IMR-90 (cell line): ENCODE results near the gene SCNM1. TPM values are rescaled to one million over a fixed set of nuclear protein-coding genes. Genes with fewer than 3 reads are reported as not detected.
A peak's percentile ranks its signal among the peaks of the same experiment; 100 is the strongest.

Experiments
- ATAC-seq: fragments of 200-7000 bp; cut with Tn5 transposase; 2 replicates; pipeline ENCODE4 v1.9.1; 2020; ENCODE audit warnings: low read depth, mild to moderate bottlenecking, moderate library complexity
- BruUV-seq: library from RNA; stranded (reverse); fragments of 400-500 nt; replicated peaks from 2 replicates; lab custom pipeline; 2021; lab: Mats Ljungman, UMichigan
- CTCF ChIA-PET: fragments of 300-600 bp; formaldehyde crosslinking; extraction: SDS; loops from one replicate; lab custom pipeline; 2021; ENCODE audit warnings: antibody characterized with exemption; lab: Yijun Ruan, JAX
- POLR2A ChIA-PET: fragments of 300-600 bp; sonication (Branson Sonifier 250); formaldehyde crosslinking; loops from one replicate; lab custom pipeline; 2022; ENCODE audit warnings: antibody characterized with exemption; ENCODE audit not compliant: unreplicated experiment; lab: Charles Lee
- DNase-seq: peaks from one replicate; pipeline ENCODE4 v3.0.0; 2013
- H2AFZ ChIP-seq: replicated peaks from 2 replicates; pipeline ENCODE3; 2013; ENCODE audit warnings: low read length, mild to moderate bottlenecking; ENCODE audit not compliant: poor library complexity
- H2AK5ac ChIP-seq: 2 replicates; pipeline ENCODE4 v1.6.1; 2013; ENCODE audit warnings: low read depth, low read length, inconsistent platforms
- H2AK9ac ChIP-seq: replicated peaks from 2 replicates; pipeline ENCODE3; 2013; ENCODE audit warnings: mild to moderate bottlenecking, low read depth, low read length, moderate library complexity; ENCODE audit not compliant: poor library complexity
- H2BK120ac ChIP-seq: 2 replicates; pipeline ENCODE4 v1.6.1; 2013; ENCODE audit warnings: low read depth, low read length, inconsistent platforms
- H2BK15ac ChIP-seq: 3 replicates; pipeline ENCODE4 v1.6.1; 2013; ENCODE audit warnings: low read depth, low read length, inconsistent platforms
- H2BK20ac ChIP-seq: 2 replicates; pipeline ENCODE4 v1.6.1; 2013; ENCODE audit warnings: low read depth, mild to moderate bottlenecking, inconsistent platforms, low read length, moderate library complexity
- H2BK5ac ChIP-seq: 2 replicates; pipeline ENCODE4 v1.6.1; 2013; ENCODE audit warnings: mild to moderate bottlenecking, low read depth, low read length, inconsistent platforms; ENCODE audit not compliant: poor library complexity, severe bottlenecking
- H3K14ac ChIP-seq: replicated peaks from 2 replicates; pipeline ENCODE4 v1.6.1; 2013; ENCODE audit warnings: low read depth, low read length, inconsistent platforms
- H3K18ac ChIP-seq: 2 replicates; pipeline ENCODE4 v1.6.1; 2013; ENCODE audit warnings: low read depth, low read length, control low read depth
- H3K23ac ChIP-seq: 2 replicates; pipeline ENCODE4 v1.6.1; 2013; ENCODE audit warnings: low read depth, low read length, inconsistent platforms
- H3K27ac ChIP-seq: 2 replicates; pipeline ENCODE4 v1.5.1; 2013; ENCODE audit warnings: mild to moderate bottlenecking, control low read depth, low read length; ENCODE audit not compliant: insufficient read depth
- H3K27me3 ChIP-seq: 2 replicates; pipeline ENCODE4 v1.6.1; 2013; ENCODE audit warnings: low read length; ENCODE audit not compliant: control insufficient read depth, insufficient read depth
- H3K36me3 ChIP-seq: 2 replicates; pipeline ENCODE4 v1.6.1; 2013; ENCODE audit warnings: low read length, mixed read lengths; ENCODE audit not compliant: control insufficient read depth, insufficient read depth
- H3K4ac ChIP-seq: 2 replicates; pipeline ENCODE4 v1.6.1; 2013; ENCODE audit warnings: low read depth, low read length, inconsistent platforms
- H3K4me1 ChIP-seq: 2 replicates; pipeline ENCODE4 v1.6.1; 2013; ENCODE audit warnings: low read length, mixed read lengths; ENCODE audit not compliant: control insufficient read depth, insufficient read depth
- H3K4me2 ChIP-seq: 2 replicates; pipeline ENCODE4 v1.6.1; 2013; ENCODE audit warnings: low read depth, mild to moderate bottlenecking, control low read depth, low read length, moderate library complexity
- H3K4me3 ChIP-seq: 2 replicates; pipeline ENCODE4 v1.5.1; 2013; ENCODE audit warnings: low read depth, mild to moderate bottlenecking, control low read depth, low read length, moderate library complexity; ENCODE audit not compliant: insufficient read depth
- H3K56ac ChIP-seq: 2 replicates; pipeline ENCODE4 v1.6.1; 2013; ENCODE audit warnings: low read length, inconsistent platforms; ENCODE audit not compliant: insufficient read depth; ENCODE audit errors: extremely low read depth
- H3K79me1 ChIP-seq, 2 experiments: 2 replicates each; pipeline ENCODE4 v1.6.1; 2013; ENCODE audit warnings: low read length in 2 of 2, inconsistent platforms in 1 of 2, low read depth in 1 of 2
- H3K9ac ChIP-seq: 2 replicates; pipeline ENCODE4 v1.6.1; 2013; ENCODE audit warnings: low read depth, low read length, control low read depth
- H3K9me1 ChIP-seq: 2 replicates; pipeline ENCODE4 v1.6.1; 2013; ENCODE audit warnings: low read length, inconsistent platforms; ENCODE audit not compliant: insufficient read depth
- H3K9me3 ChIP-seq: 2 replicates; pipeline ENCODE4 v1.6.1; 2013; ENCODE audit warnings: low read length; ENCODE audit not compliant: control insufficient read depth, insufficient read depth
- H4K20me1 ChIP-seq: 2 replicates; pipeline ENCODE4 v1.6.1; 2013; ENCODE audit warnings: low read length, inconsistent platforms; ENCODE audit not compliant: insufficient read depth
- H4K5ac ChIP-seq: 2 replicates; pipeline ENCODE4 v1.6.1; 2013; ENCODE audit warnings: mild to moderate bottlenecking, low read depth, low read length, control low read depth
- H4K8ac ChIP-seq, 2 experiments: 2 replicates each; pipeline ENCODE4 v1.6.1; 2013; ENCODE audit warnings: low read depth in 2 of 2, low read length in 2 of 2, control low read depth in 1 of 2, inconsistent platforms in 1 of 2
- H4K91ac ChIP-seq: 2 replicates; pipeline ENCODE4 v1.6.1; 2013; ENCODE audit warnings: low read depth, low read length, inconsistent platforms; ENCODE audit not compliant: insufficient read depth
- BHLHE40 ChIP-seq: fragments of 150-350 bp; IDR thresholded peaks from 2 replicates; pipeline ENCODE4 v1.6.1; 2016; ENCODE audit warnings: mild to moderate bottlenecking, low read depth, low read length
- CEBPB ChIP-seq: IDR thresholded peaks from 2 replicates; pipeline ENCODE4 v1.6.1; 2012; ENCODE audit warnings: low read depth, low read length, improper control_type of control experiment
- CHD1 ChIP-seq: IDR thresholded peaks from 2 replicates; pipeline ENCODE4 v1.6.1; 2012; ENCODE audit warnings: low read depth, low read length, improper control_type of control experiment
- CTCF ChIP-seq: conservative IDR thresholded peaks from 2 replicates; pipeline ENCODE4 v1.5.1; 2012; ENCODE audit warnings: mild to moderate bottlenecking, low read depth, low read length, improper control_type of control experiment
- ELK1 ChIP-seq: fragments of 150-350 bp; IDR thresholded peaks from 2 replicates; pipeline ENCODE4 v1.6.1; 2016; ENCODE audit warnings: low read depth, mild to moderate bottlenecking, low read length, moderate library complexity, borderline replicate concordance
- FOS ChIP-seq: fragments of 150-350 bp; IDR thresholded peaks from 2 replicates; pipeline ENCODE4 v1.6.1; 2016; ENCODE audit warnings: low read depth, low read length
- MAFK ChIP-seq: IDR thresholded peaks from 2 replicates; pipeline ENCODE4 v1.6.1; 2012; ENCODE audit warnings: low read depth, low read length, improper control_type of control experiment
- MAZ ChIP-seq: IDR thresholded peaks from 2 replicates; pipeline ENCODE4 v1.6.1; 2012; ENCODE audit warnings: low read depth, mild to moderate bottlenecking, low read length, improper control_type of control experiment, moderate library complexity, borderline replicate concordance
- MXI1 ChIP-seq: IDR thresholded peaks from 2 replicates; pipeline ENCODE4 v1.6.1; 2012; ENCODE audit warnings: low read depth, mild to moderate bottlenecking, low read length, moderate library complexity, borderline replicate concordance
- NFE2L2 ChIP-seq: fragments of 150-350 bp; IDR thresholded peaks from 2 replicates; pipeline ENCODE4 v1.6.1; 2016; ENCODE audit warnings: low read depth, mild to moderate bottlenecking, low read length
- POLR2A ChIP-seq: IDR thresholded peaks from 2 replicates; pipeline ENCODE4 v1.6.1; 2012; ENCODE audit warnings: mild to moderate bottlenecking, low read depth, low read length
- RAD21 ChIP-seq: IDR thresholded peaks from 2 replicates; pipeline ENCODE4 v1.6.1; 2012; ENCODE audit warnings: low read length, improper control_type of control experiment
- RCOR1 ChIP-seq: IDR thresholded peaks from 2 replicates; pipeline ENCODE4 v1.6.1; 2012; ENCODE audit warnings: mild to moderate bottlenecking, low read length, improper control_type of control experiment; ENCODE audit not compliant: insufficient replicate concordance
- RFX5 ChIP-seq: IDR thresholded peaks from 2 replicates; pipeline ENCODE4 v1.8.0; 2012; ENCODE audit warnings: low read depth, mild to moderate bottlenecking, low read length, moderate library complexity
- SMC3 ChIP-seq: fragments of 150-350 bp; IDR thresholded peaks from 2 replicates; pipeline ENCODE4 v1.6.1; 2016; ENCODE audit warnings: low read depth, mild to moderate bottlenecking, antibody characterized with exemption, low read length, moderate library complexity
- USF2 ChIP-seq: fragments of 150-350 bp; IDR thresholded peaks from 2 replicates; pipeline ENCODE4 v1.6.1; 2017; ENCODE audit warnings: mild to moderate bottlenecking, antibody characterized with exemption, low read length, low read depth
- WGBS, 2 experiments: methylation state at CpG; one replicate each; pipeline versions ENCODE4 v1.1.5 to v1.1.7; 2013; ENCODE audit warnings: missing lambda C conversion rate in 2 of 2; ENCODE audit not compliant: insufficient read length in 1 of 2; ENCODE audit errors: extremely low coverage in 2 of 2; 5-methylcytosine and 5-hydroxymethylcytosine counted together
- dilution Hi-C: fragments of 300-500 bp; cut with HindIII; formaldehyde crosslinking; loops from one replicate; pipeline ENCODE4 v1.14.3; 2018; ENCODE audit warnings: low sequenced_read_pairs; ENCODE audit not compliant: unreplicated experiment
- in situ Hi-C: fragments of 300-500 bp; cut with MboI; formaldehyde crosslinking; loops from 3 replicates; pipeline ENCODE4 v1.14.3; 2019; ENCODE audit warnings: low sequenced_read_pairs, inconsistent platforms, mixed read lengths
- intact Hi-C: fragments of 100-400 bp; cut with micrococcal nuclease; formaldehyde crosslinking; loops from 2 replicates; pipeline ENCODE4 v1.10.0; 2022
- polyA plus RNA-seq, 3 experiments: library from polyadenylated mRNA; depleted of rRNA; stranded (reverse); fragments of >200 nt; gene quantifications; 2 replicates each; pipeline ENCODE4 v1.2.3, GENCODE V29; 2012; ENCODE audit warnings: low replicate concordance in 1 of 3
- total RNA-seq: library from RNA; depleted of rRNA; stranded (reverse); fragments of >200 nt; gene quantifications from 2 replicates; pipeline ENCODE4 v1.2.3, GENCODE V29; 2012

Gene SCNM1
- total and polyA plus RNA-seq, 2 of the 4 experiments (the other 2 are of a cell fraction) = 27.4 to 33.2 TPM

GRCh38 chr1:151175041-151175741, 9.2 kb downstream of the SCNM1 start:
- H2BK20ac ChIP-seq = no peak overlapping the region
- no peak overlapping the region for H3K23ac ChIP-seq
- WGBS, 2 experiments = 0% methylated on average over 1 of the region's 6 CpGs; no CpG with 5 or more reads in 1 of the 2 experiments
- H2BK120ac ChIP-seq = no peak overlapping the region
- H3K79me1 ChIP-seq = no peaks in the 10 kb centered on the region; a peak in 1 of 4 replicates
- in situ Hi-C loops (no loop called here), intact Hi-C loops (no loop called here), dilution Hi-C loops (no loop called here)
- peak overlapping the region; percentile 58 for H2AK9ac ChIP-seq
- H3K9me3 ChIP-seq = no peaks in the 10 kb centered on the region
- no peak overlapping the region for H3K4me3 ChIP-seq
- H2BK15ac ChIP-seq = no peak overlapping the region
- ChIA-PET CTCF (no interaction called here), POLR2A (no interaction called here)
- no peaks in the 10 kb centered on the region for H4K20me1 ChIP-seq
- H3K4me1 ChIP-seq = peaks cover 2% of the 10 kb centered on the region; the same call in 1 of the 2 replicates
- no peak overlapping the region for H3K4ac ChIP-seq
- H4K8ac ChIP-seq = no peak overlapping the region
- H3K27me3 ChIP-seq = no peaks in the 10 kb centered on the region
- H2AK5ac ChIP-seq = no peak overlapping the region
- H4K5ac ChIP-seq = no peak overlapping the region
- no peak overlapping the region for H3K18ac ChIP-seq
- no peak overlapping the region for H4K91ac ChIP-seq
- TF ChIP-seq POLR2A (no peak), MXI1 (no peak), FOS (no peak), RFX5 (no peak), RCOR1 (no peak), CEBPB (no peak), CTCF (no peak), MAZ (no peak), NFE2L2 (no peak), CHD1 (no peak), SMC3 (no peak), MAFK (no peak), RAD21 (no peak), BHLHE40 (no peak), ELK1 (no peak), USF2 (no peak)
- no peak overlapping the region for H3K14ac ChIP-seq
- H3K36me3 ChIP-seq = peaks cover 48% of the 10 kb centered on the region
- peak; percentile 40 for ATAC-seq
- H3K9me1 ChIP-seq = peaks cover 3% of the 10 kb centered on the region; the same call in 1 of the 2 replicates
- no peak overlapping the region for H3K27ac ChIP-seq
- H2BK5ac ChIP-seq = no peak overlapping the region
- no TSS peak for BruUV-seq
- no peak overlapping the region for H3K4me2 ChIP-seq
- H2AFZ ChIP-seq = no peak overlapping the region
- peak; percentile 38 for DNase-seq
- no peak overlapping the region for H3K9ac ChIP-seq
- H3K56ac ChIP-seq = no peak overlapping the region
